ENCODE data around the gene UGDH.

The UGDH gene

DNA sequence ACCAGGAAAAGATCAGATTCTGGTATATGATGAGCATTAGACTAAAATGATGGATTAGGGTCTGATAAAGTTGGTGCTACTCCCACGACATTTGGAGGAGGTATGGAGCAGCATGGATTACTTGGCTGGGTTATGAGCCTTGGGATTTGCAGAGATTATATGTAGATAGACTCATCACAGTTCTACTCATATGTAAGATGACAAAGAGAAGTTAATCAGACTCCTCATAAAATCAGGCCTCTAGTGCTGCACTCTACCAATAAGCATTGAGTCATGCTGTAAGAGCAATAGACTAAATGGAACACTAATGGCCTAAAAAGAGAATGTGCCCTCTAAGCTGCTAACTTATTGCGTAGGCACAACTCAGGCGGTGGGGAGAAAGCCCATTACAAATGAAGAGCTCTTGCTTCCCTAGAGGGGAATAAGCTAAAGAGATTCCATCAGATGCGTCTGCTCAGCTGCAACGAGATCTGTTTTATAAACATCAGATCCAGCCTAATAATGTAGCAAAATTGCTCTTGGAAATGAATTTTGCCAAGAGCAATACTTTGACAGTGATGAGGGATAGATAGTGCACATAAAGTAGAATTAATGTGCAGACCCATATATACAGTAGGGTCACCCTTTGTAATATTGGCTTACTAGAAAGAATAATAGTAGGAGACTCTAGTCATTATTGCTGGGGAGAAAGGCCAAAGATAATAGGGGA lies 50.9 kb downstream of the UGDH start:
- Histone ChIP-seq H2BK15ac (ENCODE audit: low read depth, poor library complexity, severe bottlenecking) (no peak overlapping the region), H3K36me3 (ENCODE audit: control insufficient read depth in 1 of 2, insufficient read depth in 2 of 2, low read depth in 1 of 2, low read length in 2 of 2) (peaks cover 3 to 22% of the 10 kb centered on the region in 2 experiments), H4K91ac (ENCODE audit: low read length) (no peak overlapping the region), H3K4me1 (ENCODE audit: control insufficient read depth, insufficient read depth, low read depth, low read length) (no peaks in the 10 kb centered on the region), H3K23ac (ENCODE audit: low read length in 2 of 2) (no peak overlapping the region), H3K18ac (ENCODE audit: low read depth in 1 of 2, low read length in 2 of 2) (no peak overlapping the region), H4K8ac (ENCODE audit: low read length) (no peak overlapping the region), H3K79me1 (replicated peaks; ENCODE audit: low read length, poor library complexity, severe bottlenecking) (no peaks in the 10 kb centered on the region), H2BK120ac (ENCODE audit: low read depth, low read length) (no peak overlapping the region), H2AFZ (ENCODE audit: low read depth, low read length) (no peak overlapping the region), H3K4me2 (ENCODE audit: low read length, poor library complexity, severe bottlenecking) (no peak overlapping the region), H3K4ac (ENCODE audit: low read depth in 1 of 2, low read length in 2 of 2) (no peak overlapping the region), H3K27ac (ENCODE audit: low read length, poor library complexity, severe bottlenecking) (no peak overlapping the region), H3K9me3 (ENCODE audit: control insufficient read depth, low read length) (no peaks in the 10 kb centered on the region), H3K27me3 (ENCODE audit: control insufficient read depth in 1 of 2, insufficient read depth in 1 of 2, low read length in 2 of 2) (no peaks in the 10 kb centered on the region), H3K4me3 (ENCODE audit: insufficient read depth in 1 of 2, low read depth in 1 of 2, low read length in 2 of 2) (no peak overlapping the region), H2BK12ac (ENCODE audit: low read length in 2 of 2) (no peak overlapping the region), H2AK5ac (ENCODE audit: low read length, severe bottlenecking) (no peak overlapping the region), H2BK5ac (ENCODE audit: low read depth, low read length, poor library complexity, severe bottlenecking) (no peak overlapping the region), H3K14ac (ENCODE audit: low read length in 2 of 2) (no peak overlapping the region), H3K9ac (ENCODE audit: low read length) (peak overlapping the region; percentile 24)
- WGBS = 81% methylated on average over 5 of the region's 5 CpGs
- no peak for DNase-seq

- H4K91ac ChIP-seq (ENCODE audit: low read length) = no peak overlapping the region
- no peak for DNase-seq
- H2BK12ac ChIP-seq (ENCODE audit: low read length in 2 of 2) = no peak overlapping the region
- no peak overlapping the region for H3K14ac ChIP-seq (ENCODE audit: low read length in 2 of 2)
- no peaks in the 10 kb centered on the region for H3K79me1 ChIP-seq (replicated peaks; ENCODE audit: low read length, poor library complexity, severe bottlenecking)
- H2BK15ac ChIP-seq (ENCODE audit: low read depth, poor library complexity, severe bottlenecking) = no peak overlapping the region
- no peak overlapping the region for H3K4me2 ChIP-seq (ENCODE audit: low read length, poor library complexity, severe bottlenecking)
- H3K27ac ChIP-seq (ENCODE audit: low read length, poor library complexity, severe bottlenecking) = no peak overlapping the region
- no peak overlapping the region for H3K18ac ChIP-seq (ENCODE audit: low read depth in 1 of 2, low read length in 2 of 2)
- H3K4me1 ChIP-seq (ENCODE audit: control insufficient read depth, insufficient read depth, low read depth, low read length) = no peaks in the 10 kb centered on the region
- H3K4ac ChIP-seq (ENCODE audit: low read depth in 1 of 2, low read length in 2 of 2) = no peak overlapping the region
- no peaks in the 10 kb centered on the region for H3K9me3 ChIP-seq (ENCODE audit: control insufficient read depth, low read length)
- no CpG with 5 or more reads among the region's 3 CpGs for WGBS
- H3K23ac ChIP-seq (ENCODE audit: low read length in 2 of 2) = no peak overlapping the region
- no peaks in the 10 kb centered on the region for H3K27me3 ChIP-seq (ENCODE audit: control insufficient read depth in 1 of 2, insufficient read depth in 1 of 2, low read length in 2 of 2)
- no peak overlapping the region for H2BK120ac ChIP-seq (ENCODE audit: low read depth, low read length)
- no peak overlapping the region for H2AFZ ChIP-seq (ENCODE audit: low read depth, low read length)
- no peak overlapping the region for H3K4me3 ChIP-seq (ENCODE audit: insufficient read depth in 1 of 2, low read depth in 1 of 2, low read length in 2 of 2)
- peaks cover 2 to 36% of the 10 kb centered on the region in 2 experiments for H3K36me3 ChIP-seq (ENCODE audit: control insufficient read depth in 1 of 2, insufficient read depth in 2 of 2, low read depth in 1 of 2, low read length in 2 of 2)
- H4K8ac ChIP-seq (ENCODE audit: low read length) = no peak overlapping the region
- H3K9ac ChIP-seq (ENCODE audit: low read length) = no peak overlapping the region
- no peak overlapping the region for H2AK5ac ChIP-seq (ENCODE audit: low read length, severe bottlenecking)
- H2BK5ac ChIP-seq (ENCODE audit: low read depth, low read length, poor library complexity, severe bottlenecking) = no peak overlapping the region
Measured at GRCh38 chr4:39472396-39472795, 54.8 kb downstream of the UGDH start.

DNA sequence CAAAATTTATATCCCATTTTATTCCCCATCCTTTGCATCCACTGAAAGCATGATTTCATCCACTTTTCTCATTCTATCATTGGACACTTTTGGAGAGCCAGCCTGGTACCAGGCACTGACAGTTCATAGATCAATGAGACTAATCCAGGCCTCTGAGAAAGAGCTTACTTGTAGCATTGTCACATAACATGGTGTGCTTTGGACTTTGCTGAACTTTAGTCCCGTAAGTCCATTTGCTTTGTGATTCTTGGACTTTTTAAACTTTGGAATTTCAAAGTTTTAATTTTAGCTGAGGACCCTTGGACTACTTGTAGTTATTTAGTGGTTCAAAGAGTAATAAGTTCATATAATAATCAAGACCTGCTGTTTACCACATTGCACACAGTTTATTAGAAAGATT lies 56.8 kb downstream of the UGDH start:
- Histone ChIP-seq H3K4me1 (ENCODE audit: control insufficient read depth, insufficient read depth, low read depth, low read length) (peaks cover 3% of the 10 kb centered on the region), H3K27ac (ENCODE audit: low read length, poor library complexity, severe bottlenecking) (no peak overlapping the region), H3K23ac (ENCODE audit: low read length in 2 of 2) (no peak overlapping the region), H3K9ac (ENCODE audit: low read length) (no peak overlapping the region), H4K91ac (ENCODE audit: low read length) (no peak overlapping the region), H2BK12ac (ENCODE audit: low read length in 2 of 2) (no peak overlapping the region), H2AK5ac (ENCODE audit: low read length, severe bottlenecking) (no peak overlapping the region), H3K18ac (ENCODE audit: low read depth in 1 of 2, low read length in 2 of 2) (no peak overlapping the region), H2BK120ac (ENCODE audit: low read depth, low read length) (no peak overlapping the region), H3K79me1 (replicated peaks; ENCODE audit: low read length, poor library complexity, severe bottlenecking) (peaks cover 4% of the 10 kb centered on the region), H3K4me2 (ENCODE audit: low read length, poor library complexity, severe bottlenecking) (no peak overlapping the region), H3K36me3 (ENCODE audit: control insufficient read depth in 1 of 2, insufficient read depth in 2 of 2, low read depth in 1 of 2, low read length in 2 of 2) (peaks cover 7 to 41% of the 10 kb centered on the region in 2 experiments), H2BK5ac (ENCODE audit: low read depth, low read length, poor library complexity, severe bottlenecking) (no peak overlapping the region), H3K27me3 (ENCODE audit: control insufficient read depth in 1 of 2, insufficient read depth in 1 of 2, low read length in 2 of 2) (no peaks in the 10 kb centered on the region), H3K4me3 (ENCODE audit: insufficient read depth in 1 of 2, low read depth in 1 of 2, low read length in 2 of 2) (no peak overlapping the region), H3K14ac (ENCODE audit: low read length in 2 of 2) (no peak overlapping the region), H3K4ac (ENCODE audit: low read depth in 1 of 2, low read length in 2 of 2) (no peak overlapping the region), H2AFZ (ENCODE audit: low read depth, low read length) (no peak overlapping the region), H4K8ac (ENCODE audit: low read length) (no peak overlapping the region), H3K9me3 (ENCODE audit: control insufficient read depth, low read length) (no peaks in the 10 kb centered on the region), H2BK15ac (ENCODE audit: low read depth, poor library complexity, severe bottlenecking) (no peak overlapping the region)
- WGBS = 94% methylated on average over 1 of the region's 1 CpG
- DNase-seq = no peak

DNA sequence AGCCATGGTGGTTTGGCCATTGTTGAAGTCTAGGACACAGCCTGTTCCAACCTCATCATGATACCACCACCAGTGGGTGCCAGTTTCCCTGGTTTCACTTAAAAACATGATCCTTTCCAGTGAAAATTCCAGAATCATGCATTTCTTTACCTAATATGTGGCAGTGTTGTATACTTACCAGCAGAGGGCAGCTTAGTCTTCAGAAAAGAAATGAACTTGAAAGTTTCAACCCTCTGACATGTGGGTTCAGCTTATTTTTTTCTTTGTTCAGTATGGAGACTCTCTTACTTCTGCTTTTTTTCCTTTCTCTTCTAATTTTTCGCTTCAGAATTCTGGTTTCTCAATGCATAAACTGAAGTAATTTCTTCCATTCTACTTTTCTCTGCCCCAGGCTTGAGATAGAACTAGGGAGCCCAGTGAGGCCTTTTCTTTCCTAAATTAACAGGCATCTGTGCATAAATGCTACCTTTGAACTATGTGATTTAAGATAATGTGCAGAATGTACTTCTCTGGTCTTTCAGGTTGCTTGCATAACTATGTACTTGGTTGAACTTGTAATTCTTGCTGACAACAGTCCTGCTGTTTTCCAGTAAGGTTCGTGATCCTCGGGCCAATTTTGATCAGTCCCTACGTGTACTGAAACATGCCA lies 57.7 kb downstream of the UGDH start:
- no peak overlapping the region for H2BK15ac ChIP-seq (ENCODE audit: low read depth, poor library complexity, severe bottlenecking)
- no peak overlapping the region for H3K23ac ChIP-seq (ENCODE audit: low read length in 2 of 2)
- H3K4me1 ChIP-seq (ENCODE audit: control insufficient read depth, insufficient read depth, low read depth, low read length) = peaks cover 3% of the 10 kb centered on the region
- no peak overlapping the region for H3K4me2 ChIP-seq (ENCODE audit: low read length, poor library complexity, severe bottlenecking)
- no peak overlapping the region for H4K91ac ChIP-seq (ENCODE audit: low read length)
- no peaks in the 10 kb centered on the region for H3K9me3 ChIP-seq (ENCODE audit: control insufficient read depth, low read length)
- peak overlapping the region; percentile 68 for H3K9ac ChIP-seq (ENCODE audit: low read length)
- peaks cover 7 to 44% of the 10 kb centered on the region in 2 experiments for H3K36me3 ChIP-seq (ENCODE audit: control insufficient read depth in 1 of 2, insufficient read depth in 2 of 2, low read depth in 1 of 2, low read length in 2 of 2)
- peak; percentile 91 for DNase-seq
- no peak overlapping the region for H3K18ac ChIP-seq (ENCODE audit: low read depth in 1 of 2, low read length in 2 of 2)
- no peak overlapping the region for H2BK12ac ChIP-seq (ENCODE audit: low read length in 2 of 2)
- no peak overlapping the region for H2BK120ac ChIP-seq (ENCODE audit: low read depth, low read length)
- no peak overlapping the region for H2AFZ ChIP-seq (ENCODE audit: low read depth, low read length)
- WGBS = 74% methylated on average over 4 of the region's 4 CpGs
- H3K4me3 ChIP-seq (ENCODE audit: insufficient read depth in 1 of 2, low read depth in 1 of 2, low read length in 2 of 2) = no peak overlapping the region
- no peak overlapping the region for H3K27ac ChIP-seq (ENCODE audit: low read length, poor library complexity, severe bottlenecking)
- H2AK5ac ChIP-seq (ENCODE audit: low read length, severe bottlenecking) = no peak overlapping the region
- no peak overlapping the region for H4K8ac ChIP-seq (ENCODE audit: low read length)
- peaks cover 4% of the 10 kb centered on the region for H3K79me1 ChIP-seq (replicated peaks; ENCODE audit: low read length, poor library complexity, severe bottlenecking)
- H3K4ac ChIP-seq (ENCODE audit: low read depth in 1 of 2, low read length in 2 of 2) = no peak overlapping the region
- H2BK5ac ChIP-seq (ENCODE audit: low read depth, low read length, poor library complexity, severe bottlenecking) = no peak overlapping the region
- H3K14ac ChIP-seq (ENCODE audit: low read length in 2 of 2) = no peak overlapping the region
- no peaks in the 10 kb centered on the region for H3K27me3 ChIP-seq (ENCODE audit: control insufficient read depth in 1 of 2, insufficient read depth in 1 of 2, low read length in 2 of 2)

All from mesenchymal stem cell (in vitro differentiated cells and primary cell).